NCI-H526 (cell line): ENCODE data around the gene ACAD8.

Experiments
- DNase-seq, 2 experiments: peaks; one replicate each; lab custom pipeline; 2025; lab: John Stamatoyannopoulos, UW

The ACAD8 gene

GRCh38 chr11:134290646-134291045, 37.3 kb downstream of the ACAD8 start:
- DNase-seq: no peak

- DNase-seq: no peak
These were observed 37.8 kb downstream of the ACAD8 start for GRCh38 chr11:134291196-134291595.

- no peak for DNase-seq
These were observed 39.3 kb downstream of the ACAD8 start for GRCh38 chr11:134292661-134293060.

GRCh38 chr11:134293119-134294113, 40.0 kb downstream of the ACAD8 start:
- DNase-seq: no peak

- no peak for DNase-seq
These were observed 41.3 kb downstream of the ACAD8 start for GRCh38 chr11:134294664-134295063.

GRCh38 chr11:134312223-134312622, 58.9 kb downstream of the ACAD8 start:
- DNase-seq: no peak

- DNase-seq: no peak
These were observed 59.4 kb downstream of the ACAD8 start for GRCh38 chr11:134312807-134313206.

- DNase-seq: no peak
These were observed 60.0 kb downstream of the ACAD8 start for GRCh38 chr11:134313379-134313778.

- peak in 1 of 2 experiments; percentile 21 for DNase-seq
These were observed 60.6 kb downstream of the ACAD8 start for GRCh38 chr11:134313821-134314607.
